NCI-H128 (cell line): ENCODE results near the gene HDAC7.
"Not testable (repeated sequence)": the region's sequence is repeated elsewhere in the genome, so short reads cannot be mapped to it uniquely, and the experiment has no call there.

Experiments used
- DNase-seq: peaks from one replicate; lab custom pipeline; 2025; ENCODE audit not compliant: unreplicated experiment; lab: John Stamatoyannopoulos, UW

Gene HDAC7

DNA sequence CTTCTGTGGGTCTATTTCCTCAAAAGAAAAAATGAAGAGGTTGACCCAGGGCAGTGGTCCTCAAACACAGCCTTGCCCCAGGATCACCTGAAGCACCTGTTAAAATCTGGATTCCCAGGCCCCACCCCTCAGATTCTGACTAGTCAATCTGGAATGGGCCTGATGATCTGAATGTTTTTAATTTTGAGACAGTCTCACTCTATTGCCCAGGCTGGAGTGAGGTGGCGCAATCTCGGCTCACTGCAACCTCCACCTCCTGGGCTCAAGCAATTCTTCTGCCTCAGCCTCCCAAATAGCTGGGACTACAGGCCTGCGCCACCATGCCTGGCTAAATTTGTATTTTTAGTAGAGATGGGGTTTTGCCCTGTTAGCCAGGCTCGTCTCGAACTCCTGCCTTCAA is 4.3 kb downstream of the HDAC7 start:
- DNase-seq, result not testable (repeated sequence)

DNA sequence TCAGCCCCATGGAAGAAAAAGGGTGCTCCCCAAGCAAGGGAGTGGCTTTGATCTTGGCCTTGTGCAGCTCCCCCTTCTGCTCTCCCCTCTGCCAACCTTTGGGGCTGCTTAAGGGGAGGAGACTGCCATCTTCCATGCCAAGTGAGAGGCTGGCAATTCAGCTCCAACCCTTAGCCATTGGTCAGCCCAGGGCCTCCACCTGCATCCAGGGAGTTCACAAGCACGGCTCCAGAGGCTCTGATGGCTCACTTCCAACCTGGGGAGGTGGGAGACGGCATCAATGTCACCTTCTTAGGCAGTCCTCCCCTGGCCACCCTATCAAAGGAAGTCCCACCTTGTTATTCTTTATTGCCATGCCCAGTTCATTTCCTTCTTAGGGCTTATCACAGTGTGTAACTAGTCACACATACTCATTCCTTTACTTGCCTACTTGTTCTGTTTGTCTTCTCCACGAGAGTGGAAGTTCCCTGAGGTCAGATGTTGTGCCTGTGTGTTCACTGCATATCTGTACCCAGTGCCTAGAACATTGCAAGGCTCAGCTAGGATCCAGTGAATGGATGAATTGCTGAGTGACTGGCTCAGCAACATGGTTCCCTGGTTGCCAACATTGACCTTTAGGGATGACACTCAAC is 5.0 kb downstream of the HDAC7 start:
- no peak for DNase-seq

DNA sequence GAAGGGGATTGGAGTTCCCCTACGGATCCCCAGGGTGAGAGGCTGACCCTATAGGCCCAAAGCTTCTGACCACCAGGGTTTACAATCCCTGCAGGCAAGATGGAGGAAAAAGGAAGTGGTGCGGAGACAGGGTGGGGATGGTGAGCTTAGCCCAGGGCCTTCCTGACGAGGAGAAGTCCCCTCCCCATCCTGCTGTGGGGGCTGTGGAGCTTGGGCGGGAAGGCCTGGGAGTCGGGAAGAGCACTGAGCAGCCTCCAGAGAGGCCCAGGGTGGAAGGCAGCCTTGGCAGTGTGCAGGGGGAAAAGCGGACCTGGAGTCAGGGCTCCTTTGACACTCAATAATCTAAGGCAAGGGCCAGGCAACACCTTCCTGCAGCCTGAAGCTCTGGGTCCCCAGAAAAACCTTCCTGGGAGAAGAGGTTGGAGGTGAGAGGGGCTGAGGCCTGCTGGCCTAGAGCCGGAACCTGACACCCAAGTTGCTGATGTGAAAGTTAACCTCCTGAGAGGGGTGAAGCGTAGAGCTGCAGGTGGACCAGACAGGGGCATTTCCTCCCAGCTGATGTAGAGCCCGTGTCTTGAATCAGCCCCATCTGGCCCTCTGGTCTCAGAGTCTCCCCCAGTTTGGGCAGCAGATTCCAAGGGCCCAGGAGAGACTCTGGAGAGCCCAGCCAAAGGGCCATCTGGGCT is 6.0 kb downstream of the HDAC7 start:
- DNase-seq, result no peak

DNA sequence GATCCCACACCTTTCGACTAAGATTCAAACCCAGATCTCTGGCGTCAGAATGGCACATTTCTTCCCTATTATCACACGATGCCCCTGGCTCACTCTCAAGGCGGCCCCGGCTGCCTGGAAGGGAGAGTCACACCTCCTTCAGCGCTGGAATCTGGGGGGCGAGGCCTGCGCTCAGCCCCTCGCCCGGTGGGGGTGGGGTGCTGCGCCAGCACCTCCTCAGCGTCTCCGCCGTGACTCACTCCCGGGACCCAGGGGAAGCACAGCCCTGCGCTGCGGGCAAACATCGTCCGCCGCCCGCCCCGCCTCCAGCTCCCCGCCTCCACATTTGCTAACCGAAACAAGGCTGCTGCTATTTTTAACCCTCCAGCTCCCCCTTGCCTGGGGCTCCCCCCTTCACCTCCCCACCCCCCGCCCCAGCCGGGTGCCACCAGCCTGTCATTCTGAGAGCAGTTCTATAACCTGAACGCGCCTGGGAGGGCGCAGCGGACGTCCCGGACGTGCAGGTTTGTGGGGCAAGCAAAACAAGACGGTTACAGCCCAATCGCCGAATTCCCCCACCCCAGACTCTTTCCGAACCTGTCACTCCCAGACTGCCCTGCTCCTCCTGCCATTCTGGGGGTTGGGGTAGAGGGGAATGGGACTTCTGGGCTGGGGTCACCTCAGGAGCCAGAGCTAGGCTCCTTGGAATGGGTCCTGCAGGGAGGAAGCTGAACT is 6.7 kb downstream of the HDAC7 start:
- DNase-seq, result no peak

DNA sequence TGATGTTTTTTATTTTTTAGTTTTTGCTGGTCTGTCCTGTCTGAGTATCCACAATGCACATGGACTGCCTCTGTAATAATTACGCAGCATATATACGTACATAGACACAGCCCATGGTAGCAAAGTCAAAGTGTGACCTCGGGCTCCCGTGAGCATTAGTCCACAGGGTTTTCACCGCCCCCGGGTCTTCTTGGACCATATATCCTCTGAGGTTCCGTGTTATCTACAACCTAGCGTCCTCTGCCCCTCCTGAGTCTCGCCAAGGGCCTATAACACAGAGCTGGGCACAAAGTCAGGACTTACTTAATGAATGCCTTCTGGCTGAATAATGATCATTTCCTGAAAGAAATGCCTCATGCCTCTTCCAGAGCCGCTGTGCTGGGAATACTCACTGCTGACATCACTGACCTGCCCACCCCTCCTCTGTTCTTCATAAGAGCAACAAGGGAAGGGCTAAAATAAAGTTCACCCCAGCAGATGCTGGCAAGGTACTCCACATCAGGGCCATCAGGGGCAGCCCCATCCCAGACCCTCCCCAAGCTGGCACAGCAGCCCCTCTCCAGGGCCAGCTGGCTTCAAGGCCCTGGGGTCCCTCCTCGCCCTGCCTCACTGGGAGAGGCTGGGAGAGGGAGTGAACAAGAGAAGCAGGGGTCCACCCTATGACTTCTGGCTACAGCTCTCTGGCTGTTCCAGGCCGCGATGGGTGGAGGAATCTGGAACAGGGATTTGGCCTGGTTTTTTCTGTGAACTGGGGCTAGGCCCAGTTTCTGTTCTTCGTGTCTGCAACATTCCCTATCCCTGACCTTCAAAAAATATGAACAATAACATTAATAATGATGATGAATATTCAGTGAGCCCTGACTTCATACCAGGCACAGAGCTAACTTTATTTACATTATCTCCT is 7.9 kb downstream of the HDAC7 start:
- no peak for DNase-seq

DNA sequence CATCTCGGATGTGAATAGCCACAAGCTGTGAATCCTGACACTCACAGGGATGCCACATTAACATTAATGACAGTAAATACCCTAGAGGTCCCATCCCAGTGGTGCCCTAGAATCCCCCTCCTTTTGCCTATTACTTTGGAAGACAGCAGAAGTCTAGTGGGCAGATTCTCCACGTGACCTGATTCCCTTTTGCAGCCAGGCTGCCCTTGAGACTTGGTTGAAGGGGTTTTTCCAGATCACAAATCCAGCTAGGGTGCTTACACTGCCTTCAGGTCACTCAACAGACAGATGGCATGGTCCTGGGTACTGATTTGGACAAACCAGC is 8.7 kb downstream of the HDAC7 start:
- DNase-seq, result no peak

DNA sequence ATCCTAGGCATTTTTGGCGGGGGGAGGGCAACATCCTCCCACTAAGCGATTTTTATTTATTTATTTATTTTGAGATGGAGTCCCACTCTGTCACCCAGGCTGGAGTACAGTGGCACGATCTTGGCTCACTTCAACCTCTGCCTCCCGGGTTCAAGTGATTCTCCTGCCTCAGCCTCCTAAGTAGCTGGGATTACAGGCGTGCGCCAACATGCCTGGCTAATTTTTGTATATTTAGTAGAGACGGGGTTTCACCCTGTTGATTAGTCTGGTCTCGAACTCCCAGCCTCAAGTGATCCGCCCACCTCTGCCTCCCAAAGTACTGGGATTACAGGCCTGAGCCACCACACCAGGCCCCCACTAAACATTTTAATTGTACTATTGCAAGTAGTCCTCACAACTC is 10.2 kb downstream of the HDAC7 start:
- DNase-seq, result not testable (repeated sequence)

DNA sequence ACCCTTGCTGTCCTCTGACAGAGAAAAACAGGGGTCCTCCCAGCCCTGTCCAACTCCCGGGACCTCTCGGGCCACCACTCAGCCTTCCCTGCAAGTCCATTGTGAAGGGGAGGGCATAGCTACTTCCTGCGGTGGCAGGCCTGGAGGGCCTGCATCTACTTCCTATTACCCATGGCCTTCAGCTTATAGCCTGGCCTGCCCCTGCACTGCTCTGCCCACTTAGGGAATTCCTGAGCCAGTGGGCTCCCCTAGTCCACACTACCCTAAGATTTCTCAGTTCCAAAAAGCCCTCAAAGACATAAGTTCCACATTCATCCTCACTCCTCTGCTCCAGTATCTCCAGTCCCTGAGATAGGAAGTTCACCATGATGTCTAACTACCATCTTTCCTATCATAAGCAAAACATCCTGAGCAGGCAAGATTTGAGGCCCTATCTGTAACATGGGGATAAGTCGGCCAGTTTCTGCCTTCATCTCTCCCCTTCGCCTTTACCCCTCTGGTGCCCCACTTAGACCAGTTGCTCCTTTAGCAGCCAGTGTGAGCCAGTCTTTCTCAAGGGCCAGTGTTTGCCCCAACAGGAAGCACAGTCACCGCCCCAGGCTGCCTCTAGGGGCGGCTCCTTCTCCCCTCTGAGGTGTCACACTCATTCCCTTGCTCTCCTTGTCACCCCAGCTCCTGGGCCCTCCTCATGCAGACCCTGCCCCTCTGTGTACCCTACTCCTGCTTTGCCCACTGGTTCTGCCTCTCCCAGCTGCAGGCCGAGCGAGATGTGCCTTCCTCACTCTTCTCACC is 10.9 kb downstream of the HDAC7 start:
- no peak for DNase-seq

DNA sequence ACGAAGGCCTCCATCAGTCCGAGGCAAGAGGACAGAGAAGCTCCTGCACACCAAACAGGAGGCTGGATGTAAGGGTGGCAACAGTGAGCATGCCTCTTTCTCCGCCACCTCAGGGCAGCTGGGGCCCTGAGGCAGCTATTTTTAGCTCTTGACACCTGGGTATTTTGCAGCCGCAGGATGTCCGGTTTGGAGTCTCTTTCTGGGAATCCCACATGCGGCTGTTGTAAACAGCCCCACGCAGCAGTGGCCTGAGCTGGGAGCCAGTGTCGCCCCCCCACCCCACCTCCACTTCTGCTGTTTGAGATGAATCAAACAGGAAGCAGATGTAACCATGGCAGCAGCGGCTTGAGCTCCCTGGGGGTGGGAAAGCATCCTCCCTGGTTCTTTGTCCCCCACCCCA is 11.7 kb downstream of the HDAC7 start:
- no peak for DNase-seq

DNA sequence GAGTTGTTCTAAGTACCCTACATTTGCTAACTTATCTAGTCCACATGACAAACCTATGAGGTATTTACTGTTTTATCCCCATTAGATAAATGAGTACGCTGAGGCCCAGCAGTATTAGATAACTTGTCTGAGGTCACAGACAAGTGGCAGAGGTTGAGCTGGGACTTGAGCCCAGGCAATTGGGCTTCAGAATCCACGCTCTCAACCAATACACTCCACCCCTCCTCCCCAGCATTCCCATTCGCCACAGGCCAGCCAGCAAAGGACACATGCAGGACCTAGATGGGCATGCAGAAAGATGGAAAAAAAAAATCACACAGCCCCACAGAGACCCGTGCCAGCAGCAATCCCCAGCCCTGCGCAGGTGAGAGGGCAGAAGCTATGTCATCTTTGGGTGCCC is 12.4 kb downstream of the HDAC7 start:
- DNase-seq, result no peak

DNA sequence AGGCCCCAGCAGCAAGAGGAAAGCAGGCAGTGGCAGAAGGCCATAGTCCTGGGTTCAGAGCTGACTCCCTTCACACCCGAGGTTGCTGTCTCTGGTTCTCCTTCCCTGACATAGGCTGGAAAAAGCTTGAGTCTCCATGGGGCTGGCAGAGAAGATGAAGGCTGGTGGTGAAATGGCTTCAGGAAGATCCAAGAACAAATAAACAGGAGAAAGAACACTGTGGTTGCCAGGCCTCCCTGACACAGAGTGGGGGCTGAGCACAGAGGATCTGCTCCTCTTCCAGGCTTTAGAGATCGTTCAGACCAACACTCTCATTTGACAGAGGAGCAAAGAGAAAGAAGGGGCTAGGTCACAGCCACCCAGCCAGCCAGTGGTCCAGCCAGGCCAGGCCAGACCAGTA is 14.3 kb downstream of the HDAC7 start:
- no peak for DNase-seq

DNA sequence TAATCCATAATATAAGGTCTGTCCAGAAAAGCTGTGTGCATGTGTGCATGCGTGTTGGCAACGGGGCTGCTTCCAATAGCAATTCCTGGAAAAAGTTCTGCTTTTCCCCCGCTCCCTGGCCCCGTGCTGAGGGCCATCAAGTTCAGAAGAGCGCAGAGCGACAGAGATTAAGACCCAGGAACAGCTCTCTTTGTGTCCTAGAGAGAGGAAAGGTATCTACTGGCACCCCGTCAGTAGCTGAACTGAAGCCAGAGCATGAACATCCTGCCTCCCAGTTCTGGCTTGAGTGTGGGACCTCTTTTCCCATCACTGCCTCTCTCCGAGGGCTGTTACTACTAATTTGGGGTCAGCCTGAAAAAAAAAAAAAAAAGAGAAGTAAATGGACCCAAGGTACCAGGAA is 15.5 kb downstream of the HDAC7 start:
- no peak for DNase-seq

DNA sequence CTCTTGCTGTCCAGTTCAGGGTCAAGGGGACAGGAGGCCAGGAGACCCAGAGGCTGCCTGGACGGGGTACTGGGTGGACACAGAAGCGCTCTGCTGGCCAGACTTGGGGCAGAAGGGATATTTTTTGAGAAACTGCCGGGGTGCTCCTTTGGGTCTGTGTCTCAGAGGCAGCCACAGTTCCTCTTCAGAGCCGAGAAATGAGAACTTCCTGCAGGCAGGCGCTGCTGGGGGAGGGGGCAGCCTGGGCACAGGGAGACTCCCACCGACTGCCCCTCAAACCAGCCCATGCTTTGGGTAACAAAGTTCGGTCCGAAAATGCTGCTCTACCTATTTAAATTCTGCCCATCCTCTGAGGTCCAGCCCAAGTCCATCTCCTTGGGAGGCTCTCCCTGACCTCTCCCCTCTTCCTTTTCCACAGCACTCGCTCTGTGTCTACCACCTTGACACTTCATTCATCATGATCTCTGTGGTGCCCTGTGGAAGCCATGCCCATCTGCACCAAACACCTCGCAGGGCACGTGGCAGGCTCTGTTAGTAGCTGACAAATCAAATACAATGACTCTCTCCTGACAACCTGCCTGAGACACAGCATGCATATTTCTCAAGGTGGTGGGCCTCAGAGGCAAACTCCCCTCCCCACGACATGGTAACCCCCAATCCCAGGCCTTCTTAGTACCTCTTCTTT is 16.4 kb downstream of the HDAC7 start:
- no peak for DNase-seq

DNA sequence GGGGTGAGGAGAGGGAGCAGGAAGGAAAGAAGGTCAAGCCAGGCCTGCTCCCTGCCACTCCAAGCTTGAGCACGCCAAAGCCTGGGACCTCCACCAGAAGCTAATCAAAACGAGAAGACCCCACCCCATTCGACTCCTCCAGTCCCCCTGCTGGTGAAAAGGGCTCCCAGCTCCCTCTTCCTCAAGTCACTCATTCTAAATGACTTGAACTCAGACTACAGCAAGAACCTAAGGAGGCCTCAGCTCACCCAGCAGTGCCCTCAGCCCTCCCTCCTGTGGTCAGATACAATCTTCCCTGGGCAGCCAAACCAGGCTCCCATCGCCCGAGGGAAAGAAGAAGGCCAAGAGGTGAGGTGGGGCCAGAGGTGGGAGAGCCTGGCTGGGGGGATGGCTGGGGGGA is 17.4 kb downstream of the HDAC7 start:
- no peak for DNase-seq

DNA sequence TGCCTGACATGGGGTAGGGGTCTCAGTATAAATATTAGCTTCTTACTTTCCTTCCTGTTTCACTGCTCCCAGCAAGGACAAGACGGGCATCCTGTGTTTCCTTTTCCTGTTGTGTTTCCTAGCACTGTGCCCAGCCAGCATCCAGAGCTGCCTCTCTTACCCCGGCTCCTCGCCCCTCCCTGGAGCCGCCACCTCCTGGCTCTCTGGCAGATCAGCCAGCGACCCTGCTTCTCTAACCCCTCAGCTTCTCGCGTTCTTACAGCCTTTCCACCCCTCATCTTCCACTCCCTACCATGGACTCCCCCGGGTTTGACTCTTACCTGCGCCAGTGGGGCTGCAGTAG is 17.8 kb downstream of the HDAC7 start:
- no peak for DNase-seq

DNA sequence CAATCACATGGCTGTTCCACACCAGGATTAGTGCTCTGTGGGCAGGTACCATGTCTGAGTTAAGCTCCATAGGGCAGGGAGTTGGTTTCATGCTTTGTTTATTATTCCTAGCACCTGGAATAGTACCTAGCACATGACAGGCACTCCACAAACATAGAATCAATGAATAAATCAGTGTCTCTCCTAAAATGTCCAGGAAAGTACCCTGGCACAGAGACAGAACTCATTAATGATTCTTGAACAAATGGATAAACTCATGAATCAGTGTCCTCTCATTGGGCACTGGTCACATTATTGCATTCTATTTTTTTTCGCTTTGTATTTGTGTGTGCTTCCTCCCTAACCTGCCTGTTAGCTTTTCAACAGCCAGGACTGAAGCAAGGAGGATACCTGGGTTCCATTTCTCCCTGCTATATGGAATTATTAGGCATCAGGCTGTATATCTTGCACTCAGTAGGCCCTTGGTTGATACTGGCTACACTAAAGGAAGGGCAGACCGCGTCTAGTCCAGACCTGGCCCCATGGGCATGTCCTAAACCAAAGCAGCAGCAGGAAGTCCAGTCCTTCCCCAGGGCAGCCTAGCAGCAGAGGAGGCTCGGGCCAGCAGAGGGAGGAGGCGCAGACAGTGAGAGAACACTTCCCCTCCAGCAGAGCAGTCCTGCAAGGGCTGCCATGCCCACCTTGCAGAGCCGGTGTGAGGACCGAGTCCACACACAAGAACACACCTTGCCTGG is 18.4 kb downstream of the HDAC7 start:
- no peak for DNase-seq

DNA sequence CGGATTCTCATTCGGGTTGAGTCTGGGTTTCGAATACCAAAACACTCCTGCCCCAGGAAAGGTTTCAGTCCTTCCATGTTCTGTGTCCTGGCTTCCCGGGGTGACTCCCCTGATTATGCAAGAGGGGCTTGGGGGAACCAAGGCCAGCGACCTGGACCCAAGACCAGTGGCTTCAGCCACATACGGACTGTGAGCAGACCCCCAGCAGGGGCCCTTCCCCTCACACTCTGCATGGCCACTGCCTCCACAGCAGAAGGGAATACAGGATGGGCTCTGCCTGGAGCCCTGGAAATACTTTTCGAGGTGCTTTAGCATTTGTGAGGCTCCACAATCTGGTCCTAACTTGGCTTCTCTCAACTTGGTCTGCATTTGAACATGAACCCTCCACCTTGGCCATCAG is 19.1 kb downstream of the HDAC7 start:
- no peak for DNase-seq

DNA sequence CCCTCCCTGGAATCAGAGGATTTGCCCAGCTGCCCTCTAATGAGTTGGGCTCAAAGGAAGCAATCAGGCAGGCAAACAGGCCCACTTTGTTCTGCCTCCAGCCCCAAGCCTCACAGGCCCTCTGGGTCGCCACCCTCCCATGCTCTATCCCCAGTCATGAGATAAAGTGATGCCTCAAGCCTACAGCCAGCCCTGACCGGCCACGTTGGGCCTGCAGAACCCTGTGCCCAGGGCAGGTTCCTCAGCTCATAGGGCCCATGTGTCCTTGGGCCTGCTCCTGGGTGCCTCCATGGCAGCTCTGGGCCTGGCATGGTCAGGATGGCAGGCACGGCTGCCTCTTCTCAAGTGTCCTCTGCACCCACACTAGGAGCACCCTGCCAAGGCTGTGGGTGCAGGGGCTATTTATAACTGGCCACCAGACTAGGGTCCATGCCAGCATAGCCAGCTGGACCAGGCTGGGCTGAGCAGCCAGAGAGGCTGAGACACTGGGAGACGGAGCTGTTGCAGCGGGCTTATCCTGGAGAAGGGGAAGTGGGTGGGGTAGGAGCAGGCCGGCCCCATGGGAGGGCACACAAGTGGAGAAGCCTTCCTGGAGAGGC is 20.2 kb downstream of the HDAC7 start:
- no peak for DNase-seq

DNA sequence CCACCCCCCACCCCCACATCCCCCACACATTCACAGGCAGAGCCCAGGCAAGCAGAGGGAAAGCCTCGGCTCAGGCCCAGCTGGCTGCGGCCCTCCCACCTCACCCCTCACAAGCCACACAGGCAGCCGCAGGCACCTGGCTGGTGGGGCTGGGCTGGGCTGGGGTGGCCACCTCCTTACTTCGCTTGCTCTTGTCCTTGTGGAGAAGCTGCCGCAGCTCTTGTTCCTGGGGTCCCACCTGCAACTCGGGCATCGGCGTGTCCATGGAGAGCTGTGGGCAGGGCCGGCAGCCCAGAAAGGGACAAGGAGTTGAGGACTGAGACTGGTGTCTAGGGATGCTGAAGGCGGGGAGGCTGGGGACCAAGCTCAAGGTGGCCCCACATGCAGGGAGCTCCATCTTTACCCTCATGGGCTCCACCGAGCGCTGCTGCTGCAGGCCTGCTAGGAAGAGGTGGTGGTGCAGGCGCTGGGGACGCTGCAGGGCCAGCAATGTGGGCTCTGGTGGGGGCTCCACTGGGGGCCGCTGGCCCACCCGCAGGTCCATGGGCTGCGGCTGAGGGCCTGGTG is 21.2 kb downstream of the HDAC7 start:
- no peak for DNase-seq
